OCI-LY1 (cell line): Measurements from ENCODE around the gene SLC5A9.

Experiments used
- H2AFZ ChIP-seq: fragments of 200-600 bp; sonication (generic), shearing (Covaris generic); 2 replicates; pipeline ENCODE4 v1.6.0; 2014; ENCODE audit warnings: antibody characterized with exemption, mild to moderate bottlenecking, low read length
- H3F3A ChIP-seq: fragments of 200-600 bp; sonication (generic), shearing (Covaris generic); 2 replicates; pipeline ENCODE4 v1.6.0; 2014; ENCODE audit warnings: mild to moderate bottlenecking, antibody characterized with exemption, low read length, moderate library complexity; ENCODE audit not compliant: insufficient read depth
- H3K27ac ChIP-seq: fragments of 200-600 bp; sonication (generic); 2 replicates; pipeline ENCODE4 v1.5.1; 2014; ENCODE audit warnings: low read length, mixed run types, mild to moderate bottlenecking, low read depth; ENCODE audit not compliant: poor library complexity, severe bottlenecking
- H3K27me3 ChIP-seq: fragments of 200-600 bp; sonication (generic); 2 replicates; pipeline ENCODE4 v1.6.0; 2014; ENCODE audit warnings: antibody characterized with exemption, mild to moderate bottlenecking, low read length, moderate library complexity; ENCODE audit not compliant: insufficient read depth
- H3K36me3 ChIP-seq: fragments of 200-600 bp; sonication (generic); 2 replicates; pipeline ENCODE4 v1.6.1; 2014; ENCODE audit warnings: mild to moderate bottlenecking, antibody characterized with exemption, low read length, moderate library complexity, mixed read lengths; ENCODE audit not compliant: insufficient read depth
- H3K4me1 ChIP-seq: fragments of 200-600 bp; sonication (generic); 2 replicates; pipeline ENCODE4 v1.5.1; 2014; ENCODE audit warnings: mild to moderate bottlenecking, low read length, moderate library complexity; ENCODE audit not compliant: insufficient read depth, severe bottlenecking
- H3K4me2 ChIP-seq: fragments of 200-600 bp; sonication (generic), shearing (Covaris generic); 2 replicates; pipeline ENCODE4 v1.6.1; 2014; ENCODE audit warnings: low read length
- H3K4me3 ChIP-seq: fragments of 200-600 bp; sonication (generic); 2 replicates; pipeline ENCODE4 v1.5.1; 2014; ENCODE audit warnings: low read length, low read depth, mild to moderate bottlenecking, mixed read lengths; ENCODE audit not compliant: poor library complexity, severe bottlenecking
- H3K79me2 ChIP-seq: fragments of 200-600 bp; shearing (Covaris generic); 2 replicates; pipeline ENCODE4 v1.6.1; 2016; ENCODE audit warnings: mixed run types, low read length, mixed read lengths; ENCODE audit not compliant: insufficient read depth
- H3K9ac ChIP-seq: fragments of 200-600 bp; sonication (generic), shearing (Covaris generic); 2 replicates; pipeline ENCODE4 v1.6.1; 2014; ENCODE audit warnings: mild to moderate bottlenecking, low read length, mixed read lengths
- H3K9me2 ChIP-seq: fragments of 200-600 bp; sonication (generic), shearing (Covaris generic); 2 replicates; pipeline ENCODE4 v1.6.1; 2014; ENCODE audit warnings: low read depth, mild to moderate bottlenecking, low read length, mixed read lengths
- H3K9me3 ChIP-seq: fragments of 200-600 bp; shearing (Covaris generic); 2 replicates; pipeline ENCODE4 v1.6.1; 2014; ENCODE audit warnings: low read length, mixed read lengths
- H4K20me1 ChIP-seq: fragments of 200-600 bp; sonication (generic), shearing (Covaris generic); 2 replicates; pipeline ENCODE4 v1.6.0; 2016; ENCODE audit warnings: mild to moderate bottlenecking, low read length; ENCODE audit not compliant: insufficient read depth
- EZH2 ChIP-seq: fragments of 200-600 bp; sonication (generic), shearing (Covaris generic); IDR thresholded peaks from 2 replicates; pipeline ENCODE4 v1.8.0; 2017; ENCODE audit warnings: borderline replicate concordance, mixed run types, mild to moderate bottlenecking, antibody characterized with exemption, low read length, moderate library complexity, mixed read lengths
- TF ChIP-seq, protein P1 (sequence below): fragments of 200-600 bp; sonication (generic), shearing (Covaris generic); IDR thresholded peaks from 2 replicates; pipeline ENCODE4 v1.5.1; 2017; ENCODE audit warnings: mild to moderate bottlenecking, antibody characterized with exemption, low read length, moderate library complexity, mixed read lengths

SLC5A9 gene

GRCh38 chr1:48246727-48247126, 24.2 kb downstream of the SLC5A9 start:
- no peak overlapping the region for H3K9ac ChIP-seq
- no peaks in the 10 kb centered on the region for H3K79me2 ChIP-seq
- no peaks in the 10 kb centered on the region for H4K20me1 ChIP-seq
- no peaks in the 10 kb centered on the region for H3K27me3 ChIP-seq
- no peaks in the 10 kb centered on the region for H3F3A ChIP-seq
- no peak overlapping the region for H3K27ac ChIP-seq
- H3K36me3 ChIP-seq = no peaks in the 10 kb centered on the region
- no peak overlapping the region for H3K4me3 ChIP-seq
- no peak overlapping the region for H2AFZ ChIP-seq
- TF ChIP-seq EZH2 = no peak
- TF ChIP-seq, protein P1, sequence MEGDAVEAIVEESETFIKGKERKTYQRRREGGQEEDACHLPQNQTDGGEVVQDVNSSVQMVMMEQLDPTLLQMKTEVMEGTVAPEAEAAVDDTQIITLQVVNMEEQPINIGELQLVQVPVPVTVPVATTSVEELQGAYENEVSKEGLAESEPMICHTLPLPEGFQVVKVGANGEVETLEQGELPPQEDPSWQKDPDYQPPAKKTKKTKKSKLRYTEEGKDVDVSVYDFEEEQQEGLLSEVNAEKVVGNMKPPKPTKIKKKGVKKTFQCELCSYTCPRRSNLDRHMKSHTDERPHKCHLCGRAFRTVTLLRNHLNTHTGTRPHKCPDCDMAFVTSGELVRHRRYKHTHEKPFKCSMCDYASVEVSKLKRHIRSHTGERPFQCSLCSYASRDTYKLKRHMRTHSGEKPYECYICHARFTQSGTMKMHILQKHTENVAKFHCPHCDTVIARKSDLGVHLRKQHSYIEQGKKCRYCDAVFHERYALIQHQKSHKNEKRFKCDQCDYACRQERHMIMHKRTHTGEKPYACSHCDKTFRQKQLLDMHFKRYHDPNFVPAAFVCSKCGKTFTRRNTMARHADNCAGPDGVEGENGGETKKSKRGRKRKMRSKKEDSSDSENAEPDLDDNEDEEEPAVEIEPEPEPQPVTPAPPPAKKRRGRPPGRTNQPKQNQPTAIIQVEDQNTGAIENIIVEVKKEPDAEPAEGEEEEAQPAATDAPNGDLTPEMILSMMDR = no peak
- H3K4me2 ChIP-seq = no peak overlapping the region
- H3K9me3 ChIP-seq = no peaks in the 10 kb centered on the region
- no peaks in the 10 kb centered on the region for H3K9me2 ChIP-seq
- no peaks in the 10 kb centered on the region for H3K4me1 ChIP-seq

GRCh38 chr1:48248356-48248755, 25.8 kb downstream of the SLC5A9 start:
- Histone ChIP-seq H3K4me1 (no peaks in the 10 kb centered on the region), H2AFZ (no peak overlapping the region), H3K9me2 (no peaks in the 10 kb centered on the region), H3K27ac (no peak overlapping the region), H3K27me3 (no peaks in the 10 kb centered on the region), H3F3A (no peaks in the 10 kb centered on the region), H3K4me3 (no peak overlapping the region), H3K79me2 (no peaks in the 10 kb centered on the region), H3K9me3 (no peaks in the 10 kb centered on the region), H4K20me1 (no peaks in the 10 kb centered on the region), H3K36me3 (no peaks in the 10 kb centered on the region), H3K9ac (no peak overlapping the region), H3K4me2 (no peak overlapping the region)
- no peak for TF ChIP-seq EZH2
- TF ChIP-seq, protein P1 = no peak

DNA sequence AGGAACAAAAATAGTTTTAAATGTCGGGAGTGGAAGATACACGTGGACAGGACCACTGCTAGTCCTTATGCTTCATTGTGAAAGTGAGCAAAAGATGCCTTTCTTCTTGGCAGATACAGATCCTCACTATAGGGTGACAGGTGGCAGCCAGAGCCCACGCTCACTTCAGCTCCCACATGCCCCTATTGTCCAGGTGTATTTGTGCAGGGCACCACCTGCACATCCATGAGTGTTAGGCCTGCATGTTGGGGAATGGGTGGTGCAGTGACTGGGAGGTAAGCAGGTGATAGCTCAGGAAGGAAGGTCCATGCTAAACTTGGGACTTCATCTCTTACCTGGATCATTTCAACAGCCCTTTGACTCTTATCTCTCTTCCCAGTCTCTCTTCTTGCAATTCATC, 27.4 kb downstream of the SLC5A9 start:
- H2AFZ ChIP-seq = no peak overlapping the region
- H3K4me3 ChIP-seq = no peak overlapping the region
- H3K9ac ChIP-seq = no peak overlapping the region
- H3K9me2 ChIP-seq = no peaks in the 10 kb centered on the region
- H4K20me1 ChIP-seq = no peaks in the 10 kb centered on the region
- TF ChIP-seq, protein P1 = no peak
- TF ChIP-seq EZH2 = no peak
- H3K36me3 ChIP-seq = no peaks in the 10 kb centered on the region
- H3K79me2 ChIP-seq = no peaks in the 10 kb centered on the region
- no peaks in the 10 kb centered on the region for H3K9me3 ChIP-seq
- no peak overlapping the region for H3K27ac ChIP-seq
- no peak overlapping the region for H3K4me2 ChIP-seq
- H3K27me3 ChIP-seq = no peaks in the 10 kb centered on the region
- no peaks in the 10 kb centered on the region for H3K4me1 ChIP-seq
- no peaks in the 10 kb centered on the region for H3F3A ChIP-seq
